Measurements from ENCODE around the gene RANGAP1.
A peak's percentile ranks its signal among the peaks of the same experiment; 100 is the strongest.

Gene RANGAP1, protein sequence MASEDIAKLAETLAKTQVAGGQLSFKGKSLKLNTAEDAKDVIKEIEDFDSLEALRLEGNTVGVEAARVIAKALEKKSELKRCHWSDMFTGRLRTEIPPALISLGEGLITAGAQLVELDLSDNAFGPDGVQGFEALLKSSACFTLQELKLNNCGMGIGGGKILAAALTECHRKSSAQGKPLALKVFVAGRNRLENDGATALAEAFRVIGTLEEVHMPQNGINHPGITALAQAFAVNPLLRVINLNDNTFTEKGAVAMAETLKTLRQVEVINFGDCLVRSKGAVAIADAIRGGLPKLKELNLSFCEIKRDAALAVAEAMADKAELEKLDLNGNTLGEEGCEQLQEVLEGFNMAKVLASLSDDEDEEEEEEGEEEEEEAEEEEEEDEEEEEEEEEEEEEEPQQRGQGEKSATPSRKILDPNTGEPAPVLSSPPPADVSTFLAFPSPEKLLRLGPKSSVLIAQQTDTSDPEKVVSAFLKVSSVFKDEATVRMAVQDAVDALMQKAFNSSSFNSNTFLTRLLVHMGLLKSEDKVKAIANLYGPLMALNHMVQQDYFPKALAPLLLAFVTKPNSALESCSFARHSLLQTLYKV

DNA sequence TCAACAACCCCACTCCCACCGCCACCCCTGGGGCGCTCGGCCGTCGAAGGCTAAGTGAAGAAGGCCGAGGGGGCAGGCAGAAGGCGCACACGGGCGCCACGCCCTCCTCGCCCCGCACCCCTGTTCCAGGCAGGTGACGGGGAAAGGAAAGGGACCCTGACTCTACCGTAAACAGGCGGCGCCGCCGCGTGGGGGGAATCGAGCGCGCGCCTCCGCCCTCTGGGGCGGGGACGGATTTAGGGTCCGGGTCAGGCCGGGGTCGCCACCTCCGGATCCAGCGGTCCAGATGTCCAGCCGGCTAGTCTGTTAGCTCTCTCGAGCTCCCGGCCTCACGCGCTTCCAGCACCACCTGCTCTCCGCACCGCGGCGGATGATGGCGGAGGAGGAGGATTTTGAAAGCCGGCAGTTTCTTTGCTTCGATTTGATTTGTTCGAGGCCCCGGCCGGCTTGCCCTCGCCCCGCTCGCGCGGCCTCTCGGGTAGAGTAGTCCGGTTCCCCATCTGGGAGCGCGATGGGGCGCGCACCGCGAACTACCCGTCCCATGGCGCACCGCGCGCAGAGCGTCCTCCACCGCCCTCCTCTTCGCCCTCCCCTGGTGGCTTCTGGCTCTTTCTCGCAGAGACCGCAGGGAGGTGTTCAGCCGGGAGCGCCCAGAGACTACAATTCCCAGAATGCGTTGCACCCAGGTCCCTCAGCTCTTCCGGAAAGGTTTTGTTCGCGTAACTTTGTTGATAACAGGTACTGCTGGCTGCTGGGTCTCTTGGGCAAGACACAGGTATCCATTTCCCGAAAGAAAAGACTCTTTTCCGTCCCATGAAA is at the start of gene RANGAP1:
RANGAP1 (minus strand) TSS at position 368 of the 819 bp plus-strand sequence. CDS start 5,143 bp downstream, outside the sequence.
- peak; percentile 100 for FAIRE-seq
- DNase-seq (ENCODE audit: extremely low spot score, insufficient read length, low read depth) = peak; percentile 95

DNA sequence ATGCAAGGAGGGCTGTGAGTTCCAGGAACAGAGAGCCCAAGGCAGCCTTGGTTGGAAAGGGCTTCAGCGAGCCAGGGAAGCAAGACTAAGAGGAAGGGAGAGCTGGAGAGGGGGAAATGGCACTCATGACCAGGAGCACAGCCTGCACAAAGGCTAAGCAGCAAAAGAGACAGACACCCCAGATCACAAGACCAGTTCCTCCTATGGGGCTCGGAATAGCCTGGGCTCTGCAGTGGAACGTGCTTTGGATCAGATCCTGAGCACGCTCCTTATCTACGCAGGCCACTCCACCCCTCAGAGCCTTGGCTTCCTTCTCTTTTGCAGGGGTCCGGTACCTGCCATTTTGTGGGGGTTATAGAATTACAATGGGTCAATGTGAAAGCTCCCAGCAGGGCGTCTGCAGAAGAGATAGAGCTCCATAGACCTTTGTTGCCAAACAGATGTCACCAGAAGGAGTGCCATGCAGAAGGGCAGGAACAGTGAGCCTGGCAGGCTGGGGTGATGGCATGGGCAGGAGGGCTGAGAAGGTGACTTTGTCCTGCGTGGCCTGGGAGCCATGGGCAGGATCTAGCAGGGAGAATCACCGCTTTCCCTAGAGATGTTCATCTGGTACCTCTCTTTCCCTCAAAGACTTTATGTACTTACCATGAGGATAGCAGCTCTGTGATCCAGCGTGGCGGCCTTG is 49.1 kb upstream of the RANGAP1 start:
- DNase-seq (ENCODE audit: extremely low spot score, insufficient read length, low read depth) = no peak
- FAIRE-seq = no peak

DNA sequence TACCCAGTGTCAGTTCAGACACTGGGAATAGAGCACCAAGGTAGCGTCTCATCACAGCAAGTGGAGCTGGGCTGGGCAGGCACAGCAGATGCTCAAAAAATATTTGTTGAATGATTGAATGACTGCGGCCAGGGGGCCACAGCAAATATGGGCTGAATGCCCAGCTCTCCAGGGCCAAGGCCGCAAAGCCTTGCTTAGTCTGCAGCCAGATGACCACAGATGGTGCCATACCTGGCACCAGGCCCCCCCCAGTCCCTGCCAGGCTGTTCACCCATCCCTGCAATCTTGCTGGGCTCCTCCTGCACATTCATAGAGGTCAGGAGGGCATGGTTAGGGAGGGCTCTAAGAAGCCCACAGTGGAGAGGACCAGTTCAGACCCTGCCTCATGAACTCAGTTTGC is 48.2 kb upstream of the RANGAP1 start:
- DNase-seq (ENCODE audit: extremely low spot score, insufficient read length, low read depth) = no peak
- no peak for FAIRE-seq

DNA sequence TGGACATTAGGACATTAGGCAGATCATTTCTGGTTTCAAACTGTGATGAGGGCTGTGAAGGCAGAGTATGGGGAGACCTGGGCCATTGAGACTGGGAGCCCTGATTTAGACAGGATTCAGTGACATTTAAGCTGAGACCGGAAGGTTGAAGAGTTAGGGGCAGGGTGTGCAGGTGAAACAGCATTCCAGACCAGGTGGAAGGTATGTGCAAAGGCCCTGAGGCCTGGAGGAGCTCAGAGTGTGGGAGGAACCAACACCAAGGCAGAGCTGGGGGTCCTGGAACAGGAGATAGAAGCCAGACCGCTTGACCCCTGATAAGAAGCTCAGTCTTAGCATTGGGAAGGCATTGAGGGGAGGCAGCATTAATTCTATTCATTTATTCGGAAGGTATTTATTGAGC is 47.8 kb upstream of the RANGAP1 start:
- FAIRE-seq = no peak

DNA sequence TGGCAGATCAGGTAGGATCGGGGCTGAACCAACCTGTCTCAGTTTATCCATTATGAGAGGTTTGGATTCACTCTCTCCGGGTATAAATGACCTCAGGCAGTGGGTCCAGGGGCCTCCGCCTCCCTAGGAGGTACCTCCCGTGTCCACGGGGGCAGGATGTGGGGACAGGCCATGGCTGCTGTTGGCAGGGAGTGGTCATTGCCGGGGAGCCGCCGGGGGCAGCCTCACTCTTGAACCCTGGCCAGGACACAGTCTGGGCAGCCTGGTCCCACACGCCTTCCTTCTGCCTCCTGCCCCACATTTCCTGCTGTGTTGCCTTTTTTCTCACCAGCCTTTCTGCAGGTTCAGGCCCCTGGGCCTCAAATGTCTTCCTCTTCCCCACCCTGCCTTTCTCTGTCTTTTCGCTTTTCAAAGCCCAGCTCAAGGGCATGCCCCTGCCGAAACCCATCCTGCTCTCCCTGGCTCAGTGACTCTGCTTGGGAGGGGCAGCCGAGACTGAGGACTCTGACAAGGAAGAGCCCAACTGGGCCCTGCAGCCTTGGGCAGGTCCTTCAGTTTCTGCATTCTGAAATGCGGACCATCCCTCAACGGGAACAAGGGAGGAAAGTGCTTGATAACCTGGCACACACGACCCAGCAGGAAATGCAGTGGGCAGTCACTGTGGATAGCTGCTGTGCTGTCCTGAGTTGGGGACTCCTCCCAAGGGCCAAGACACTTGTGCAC is 46.4 kb upstream of the RANGAP1 start:
- no peak for DNase-seq (ENCODE audit: extremely low spot score, insufficient read length, low read depth)
- FAIRE-seq = no peak

More for the DNA sequence above, 47.8 kb upstream of the RANGAP1 start:
- no peak for DNase-seq (ENCODE audit: extremely low spot score, insufficient read length, low read depth)

DNA sequence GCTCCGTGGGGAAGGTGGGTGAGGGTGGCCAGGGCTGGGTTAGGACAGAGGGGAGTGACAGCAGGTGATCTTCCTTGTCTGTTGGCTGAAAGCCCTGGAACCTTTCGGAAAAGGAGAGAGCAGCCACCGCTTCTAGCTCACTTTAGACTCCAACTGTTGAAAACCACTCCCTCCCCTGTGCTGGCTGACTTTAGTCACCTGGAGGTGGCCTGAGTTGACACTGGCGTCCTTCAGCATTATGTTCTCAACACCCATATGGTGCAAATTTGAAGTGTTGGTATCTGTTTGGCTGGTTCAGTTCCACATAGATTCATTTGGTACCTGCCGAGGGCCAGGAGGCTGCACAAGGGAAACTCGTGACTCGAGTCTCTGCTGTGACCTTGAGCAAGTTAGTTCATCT is 44.2 kb upstream of the RANGAP1 start:
- FAIRE-seq = no peak

DNA sequence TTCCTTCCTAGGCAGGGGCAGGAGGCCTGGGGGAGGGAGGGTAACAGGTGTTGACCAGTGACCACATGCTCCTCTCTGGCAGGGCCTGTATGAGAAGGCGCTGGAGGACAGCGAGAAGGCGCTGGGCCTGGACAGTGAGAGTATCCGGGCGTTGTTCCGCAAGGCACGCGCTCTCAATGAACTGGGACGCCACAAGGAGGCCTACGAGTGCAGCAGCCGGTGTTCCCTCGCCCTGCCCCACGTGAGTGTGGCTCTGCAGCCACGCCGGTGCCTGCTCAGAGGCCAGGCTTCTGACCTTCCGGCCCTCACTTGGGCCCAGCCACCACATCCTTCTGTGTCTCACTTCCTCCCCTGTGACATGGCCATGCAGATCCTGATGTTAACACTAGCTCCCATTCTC is 41.1 kb upstream of the RANGAP1 start:
- no peak for FAIRE-seq

More for the DNA sequence above, 44.2 kb upstream of the RANGAP1 start:
- DNase-seq (ENCODE audit: extremely low spot score, insufficient read length, low read depth) = no peak

DNA sequence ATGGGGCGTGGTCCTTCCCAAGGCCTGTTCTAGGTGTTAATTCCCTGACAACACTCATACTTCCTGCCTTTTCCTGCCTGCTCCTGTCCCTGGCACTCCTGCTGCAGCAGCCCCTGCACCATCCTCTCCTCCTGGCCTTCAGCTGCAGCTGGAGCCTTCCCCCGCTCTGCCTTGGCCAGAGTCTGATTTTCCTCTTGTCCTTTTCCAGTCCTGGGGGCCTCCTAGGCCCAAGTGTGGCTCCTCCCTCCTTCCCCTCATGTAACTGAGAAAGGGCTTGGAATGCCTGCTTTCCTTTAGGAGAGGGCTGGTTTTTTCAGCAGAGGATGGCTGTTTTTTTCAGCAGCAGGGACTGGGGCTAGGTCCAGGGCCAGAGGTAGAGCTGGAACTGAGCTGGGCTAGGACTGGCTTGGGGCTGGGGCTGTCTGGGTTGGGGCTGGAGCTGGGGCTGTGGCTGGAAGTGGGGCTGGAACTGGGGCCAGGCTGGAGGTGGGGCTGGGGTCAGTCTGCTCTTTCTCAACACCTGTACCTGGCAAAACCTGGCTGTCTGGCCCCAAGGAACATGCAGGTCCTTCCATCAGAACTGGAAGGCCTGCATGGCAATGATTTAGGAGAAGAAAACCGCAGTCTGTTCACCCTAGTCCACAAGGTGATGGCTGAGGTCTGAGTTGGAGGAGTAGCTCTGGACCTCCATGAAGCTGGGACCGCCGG is 39.0 kb upstream of the RANGAP1 start:
- FAIRE-seq = no peak
- no peak for DNase-seq (ENCODE audit: extremely low spot score, insufficient read length, low read depth)

More for the DNA sequence above, 41.1 kb upstream of the RANGAP1 start:
- DNase-seq (ENCODE audit: extremely low spot score, insufficient read length, low read depth) = no peak

DNA sequence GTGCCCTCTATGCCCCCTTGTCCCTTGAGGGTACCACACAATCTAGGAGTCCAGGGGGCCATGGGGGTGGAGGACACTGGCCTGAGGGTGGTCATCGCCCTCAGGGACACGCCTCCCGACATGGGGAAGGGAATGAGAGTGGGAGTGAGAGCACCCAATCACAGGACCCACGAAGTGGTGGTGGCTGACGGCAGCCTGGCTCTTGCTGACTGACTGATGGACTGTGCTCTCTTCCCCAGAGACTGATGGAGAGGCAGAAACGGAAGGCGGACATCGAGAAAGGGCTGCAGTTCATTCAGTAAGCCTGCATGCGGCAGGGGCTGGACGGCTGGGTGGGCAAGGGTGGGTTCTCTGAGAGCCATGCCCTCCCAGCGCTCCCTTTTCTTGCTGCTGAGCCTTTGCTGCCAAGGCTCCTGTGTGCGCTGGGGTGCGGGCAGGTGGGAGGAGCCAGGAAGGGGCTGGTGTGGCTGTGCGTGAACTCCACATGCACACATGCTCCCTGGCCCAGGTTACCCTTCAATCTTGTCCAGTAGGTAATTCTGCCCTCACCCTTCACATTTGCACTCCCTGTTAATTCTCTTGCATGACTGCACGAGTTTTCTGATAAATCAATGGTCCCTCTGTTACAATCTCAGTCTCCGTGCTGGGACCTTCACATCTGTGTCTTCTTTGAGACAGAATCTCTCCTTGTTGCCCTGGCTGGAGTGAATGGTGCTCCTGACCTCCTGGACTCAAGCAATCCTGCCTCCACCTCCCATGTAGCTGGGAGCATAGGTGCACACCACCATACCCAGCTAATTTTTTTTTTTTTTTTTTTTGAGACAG is 34.6 kb upstream of the RANGAP1 start:
- FAIRE-seq = no peak
- no peak for DNase-seq (ENCODE audit: extremely low spot score, insufficient read length, low read depth)

DNA sequence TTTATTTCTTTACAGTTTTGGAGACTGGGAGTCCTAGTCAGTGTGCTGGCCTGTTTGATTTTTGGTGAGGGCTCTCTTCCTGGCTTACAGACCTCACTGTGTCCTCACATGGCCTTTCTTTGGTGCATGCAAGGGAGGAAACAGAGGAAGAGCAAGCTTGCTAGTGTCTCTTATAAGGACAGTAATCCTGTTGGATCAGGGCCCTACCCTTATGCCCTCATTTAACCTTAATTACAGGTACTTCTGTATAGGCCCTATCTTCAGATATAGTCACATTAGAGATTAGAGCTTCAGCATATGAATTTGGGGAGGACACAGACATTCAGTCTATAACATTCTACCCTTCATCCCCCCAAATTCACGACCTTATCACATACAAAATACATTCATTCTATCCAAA is 29.6 kb upstream of the RANGAP1 start:
- FAIRE-seq (no peak), DNase-seq (ENCODE audit: extremely low spot score, insufficient read length, low read depth) (no peak)

DNA sequence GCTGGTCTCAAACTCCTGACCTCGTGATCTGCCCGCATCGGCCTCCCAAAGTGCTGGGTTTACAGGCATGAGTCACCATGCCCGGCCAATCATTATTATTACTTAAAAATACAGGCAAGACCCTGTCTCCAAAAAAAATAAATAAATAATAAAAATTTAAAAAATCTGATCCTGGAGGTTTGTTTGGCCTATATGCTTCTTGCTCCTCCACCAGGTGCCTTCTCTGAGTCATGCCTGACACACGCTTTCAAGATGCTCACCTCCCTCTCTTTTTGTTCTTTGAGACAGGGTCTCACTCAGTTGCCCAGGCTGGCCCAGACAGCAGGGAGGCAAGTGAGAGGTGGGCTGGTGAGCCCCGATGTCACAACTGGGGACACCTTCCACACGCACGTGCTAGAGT is 28.8 kb upstream of the RANGAP1 start:
- DNase-seq (ENCODE audit: extremely low spot score, insufficient read length, low read depth) = no peak
- no peak for FAIRE-seq

DNA sequence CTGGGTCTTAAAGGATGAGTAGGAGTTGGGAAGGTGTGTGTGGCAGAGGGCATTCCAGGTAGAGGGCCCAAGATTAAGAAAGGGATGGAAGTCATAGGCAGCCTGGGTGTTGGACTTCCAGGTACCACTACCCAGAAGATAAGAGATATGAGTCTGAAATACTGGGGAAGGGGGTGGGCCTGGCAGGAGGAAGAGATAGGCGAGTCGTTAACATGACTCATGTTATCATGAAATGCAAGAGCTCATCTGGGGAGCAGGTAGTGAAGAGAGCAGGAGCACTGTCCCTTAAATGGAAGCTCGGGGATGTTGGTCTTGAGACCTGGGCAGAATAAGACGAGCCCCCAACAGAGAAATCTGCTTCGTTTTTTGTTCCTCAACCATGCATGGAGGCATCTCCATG is 25.5 kb upstream of the RANGAP1 start:
- FAIRE-seq = no peak

DNA sequence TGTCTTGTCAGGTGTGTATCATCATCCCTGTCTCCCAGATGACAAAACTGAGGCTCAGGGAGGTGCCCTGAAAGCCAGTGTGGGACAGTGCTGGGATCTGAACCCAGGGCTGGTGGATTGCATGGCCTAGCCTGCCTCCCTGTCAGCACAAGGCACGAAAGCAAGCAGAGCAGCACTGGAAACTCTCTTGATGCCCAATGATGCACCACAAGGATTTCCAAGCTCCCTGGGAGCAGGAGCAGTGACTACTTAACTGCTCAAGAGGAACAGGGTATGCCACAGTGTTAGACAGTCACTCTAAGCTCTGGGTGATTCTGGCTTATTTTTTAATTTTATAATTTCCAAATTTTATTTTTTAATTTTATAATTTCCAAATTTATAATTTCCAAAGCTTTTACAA is 24.3 kb upstream of the RANGAP1 start:
- no peak for DNase-seq (ENCODE audit: extremely low spot score, insufficient read length, low read depth)
- no peak for FAIRE-seq

More for the DNA sequence above, 25.5 kb upstream of the RANGAP1 start:
- no peak for DNase-seq (ENCODE audit: extremely low spot score, insufficient read length, low read depth)

DNA sequence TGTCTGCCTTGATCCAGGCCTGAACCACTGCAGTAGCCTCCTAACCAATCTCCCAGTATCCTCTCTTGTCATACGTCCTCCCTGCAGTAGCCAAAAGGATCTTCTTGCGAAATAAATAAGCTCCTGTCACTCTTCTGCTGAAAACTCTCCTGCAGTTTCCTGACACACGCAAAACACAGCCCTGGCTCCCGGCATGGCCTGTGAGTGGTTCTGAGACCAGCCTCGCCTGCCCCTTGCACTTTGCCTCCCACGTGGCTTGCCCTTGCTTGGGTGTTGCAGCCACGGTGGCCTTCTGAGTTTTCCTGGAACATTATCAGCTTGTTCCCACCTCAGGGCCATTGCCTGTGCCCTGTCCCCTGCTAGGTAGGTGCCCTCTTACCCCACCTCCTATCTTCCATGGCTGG is 22.6 kb upstream of the RANGAP1 start:
- FAIRE-seq (no peak), DNase-seq (ENCODE audit: extremely low spot score, insufficient read length, low read depth) (no peak)

DNA sequence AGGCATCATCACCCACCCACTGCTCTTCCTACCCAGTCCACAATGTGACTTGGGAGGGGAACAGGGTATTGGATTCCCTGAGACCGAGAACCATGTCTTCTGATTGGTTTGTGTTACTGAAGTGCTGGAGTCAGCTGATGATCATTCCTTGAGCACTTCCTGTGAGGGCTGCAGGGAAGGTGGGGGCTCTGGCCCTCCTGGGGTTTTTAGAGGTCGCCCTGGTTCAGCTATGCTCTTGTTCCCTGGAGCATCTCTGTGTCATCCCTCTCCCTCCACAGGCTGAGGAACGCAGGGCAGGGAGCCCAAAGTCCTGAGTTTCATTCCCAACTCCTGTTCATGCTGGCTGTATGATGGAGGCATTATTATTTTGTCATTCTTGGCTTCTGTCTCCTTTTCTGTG is 22.1 kb upstream of the RANGAP1 start:
- FAIRE-seq = no peak
- no peak for DNase-seq (ENCODE audit: extremely low spot score, insufficient read length, low read depth)

DNA sequence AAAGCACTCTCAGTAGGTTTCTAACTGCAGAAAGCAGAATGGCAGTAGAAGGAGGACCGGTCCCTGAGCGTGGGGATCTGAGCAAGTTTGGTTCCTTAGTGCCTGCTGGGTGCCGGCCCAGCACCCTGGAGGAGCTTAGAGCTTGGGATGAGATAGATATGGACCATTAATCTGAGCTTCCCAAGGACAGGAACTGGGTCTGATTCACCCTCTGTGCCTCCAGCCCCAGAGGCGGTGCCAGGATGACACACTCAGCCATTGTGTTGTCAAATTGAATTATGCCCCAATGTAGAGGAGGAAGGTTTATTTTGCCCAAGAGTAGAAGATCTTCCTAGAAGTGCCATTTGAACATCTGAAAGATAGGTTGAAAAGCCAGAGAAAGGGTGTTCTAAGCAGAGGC is 19.7 kb upstream of the RANGAP1 start:
- DNase-seq (ENCODE audit: extremely low spot score, insufficient read length, low read depth) (no peak), FAIRE-seq (no peak)

DNA sequence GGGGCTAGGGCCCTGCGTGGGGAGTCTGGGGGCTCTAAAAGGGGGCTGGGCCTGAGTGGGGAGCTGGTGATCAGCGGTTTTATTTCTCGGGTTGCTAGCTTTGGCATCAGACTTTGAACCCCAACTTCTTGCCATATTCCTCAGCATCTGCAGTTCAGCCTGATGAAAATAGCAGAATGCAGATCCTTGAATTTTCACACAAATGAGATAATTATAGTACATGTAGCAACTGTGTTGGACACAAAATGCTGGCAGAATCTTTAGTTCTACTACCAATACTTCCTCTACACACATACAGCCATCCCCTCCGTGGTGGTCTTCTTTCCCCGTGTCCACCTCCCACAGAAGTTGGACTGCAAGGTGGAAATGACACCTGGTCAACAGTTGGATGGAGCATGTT is 16.8 kb upstream of the RANGAP1 start:
- no peak for FAIRE-seq
- no peak for DNase-seq (ENCODE audit: extremely low spot score, insufficient read length, low read depth)

All from GM18507 (cell line).